Sigmoid colon (tissue), 7 donors: Measurements from ENCODE around the gene TULP3. TPM values are rescaled to one million over a fixed set of nuclear protein-coding genes. Genes with fewer than 3 reads are reported as not detected.
A peak's percentile ranks its signal among the peaks of the same experiment; 100 is the strongest.

Experiments
- DNase-seq: peaks from one replicate; pipeline ENCODE4 v3.0.0-alpha.2; 2019
- H3K27ac ChIP-seq, 4 donors: fragments of 200-600 bp; sonication (generic); one replicate each; pipeline ENCODE4 v1.5.1; 2016 to 2019; ENCODE audit warnings: mild to moderate bottlenecking in 1 of 4
- H3K27me3 ChIP-seq, 3 donors: fragments of 200-600 bp; sonication (generic); one replicate each; pipeline ENCODE4 v1.5.1; 2019; ENCODE audit warnings: mild to moderate bottlenecking in 1 of 3
- H3K36me3 ChIP-seq, 4 donors: fragments of 200-600 bp; sonication (generic); one replicate each; pipeline ENCODE4 v1.5.1; 2016 to 2019
- H3K4me1 ChIP-seq, 4 donors: fragments of 200-600 bp; sonication (generic); one replicate each; pipeline ENCODE4 v1.5.1; 2017 to 2019
- H3K4me3 ChIP-seq, 4 donors: fragments of 200-600 bp; sonication (generic); one replicate each; pipeline ENCODE4 v1.5.1; 2017 to 2019; ENCODE audit warnings: mild to moderate bottlenecking in 2 of 4, moderate library complexity in 1 of 4
- H3K9me3 ChIP-seq, 4 donors: fragments of 200-600 bp in 3 of 4; sonication (generic) in 3 of 4; one replicate each; pipeline versions ENCODE4 v1.5.1 to v1.6.1; 2013 to 2019
- CTCF ChIP-seq, 4 experiments: fragments of 450-650 bp in 3 of 4; fragments of 200-600 bp in 1 of 4; IDR thresholded peaks; one replicate each; pipeline ENCODE4 v1.5.1; 2016 to 2019; ENCODE audit warnings: antibody characterized with exemption in 4 of 4, mild to moderate bottlenecking in 3 of 4, moderate library complexity in 2 of 4
- EP300 ChIP-seq, 4 donors: sonication (generic); formaldehyde crosslinking; IDR thresholded peaks; one replicate each; pipeline ENCODE4 v1.6.1; 2017; ENCODE audit warnings: antibody characterized with exemption in 4 of 4
- POLR2A ChIP-seq, 2 donors: fragments of 450-650 bp; IDR thresholded peaks; one replicate each; pipeline ENCODE4 v1.6.1; 2016; ENCODE audit warnings: antibody characterized with exemption in 2 of 2, mild to moderate bottlenecking in 2 of 2, moderate library complexity in 2 of 2
- POLR2AphosphoS5 ChIP-seq, 4 donors: sonication (generic); formaldehyde crosslinking; IDR thresholded peaks; one replicate each; pipeline ENCODE4 v1.6.1; 2017; ENCODE audit warnings: antibody characterized with exemption in 4 of 4
- WGBS, 2 donors: extraction: QIAGEN DNeasy Blood & Tissue Kit; methylation state at CpG; one replicate each; pipeline ENCODE4 v1.1.7; 2013; 5-methylcytosine and 5-hydroxymethylcytosine counted together
- intact Hi-C: fragments of 100-400 bp; cut with DNase I; formaldehyde crosslinking; loops from one replicate; pipeline ENCODE4 v1.15.1; 2023
- polyA plus RNA-seq, 3 donors: library from polyadenylated mRNA; stranded (reverse); fragments of 200-250 nt; gene quantifications; one replicate each; pipeline ENCODE4 v1.2.3, GENCODE V29; 2013
- total RNA-seq, 4 donors: library from RNA; depleted of rRNA; stranded (reverse); fragments of >200 nt; gene quantifications; one replicate each; pipeline ENCODE4 v1.1.0, GENCODE V29; 2016
- donor health status: healthy with polysubstance abuse.
- donor health status: Bipolar disorder and iron deficiency.
- donor health status: healthy.

Gene TULP3
- total and polyA plus RNA-seq, 7 donors = 3.0 to 32.1 (median 17.8) TPM

GRCh38 chr12:2895051-2895451 lies 4.4 kb downstream of the TULP3 start:
- no peak overlapping the region for H3K4me3 ChIP-seq
- WGBS, 2 donors = 86 to 89% methylated on average over 2 of the region's 2 CpGs
- TF ChIP-seq POLR2A (IDR thresholded peaks at IDR 0.05) (no peak), POLR2AphosphoS5 (IDR thresholded peaks at IDR 0.05) (no peak), EP300 (IDR thresholded peaks at IDR 0.05) (no peak), CTCF (IDR thresholded peaks at IDR 0.05) (no peak)
- no peaks in the 10 kb centered on the region for H3K27me3 ChIP-seq
- H3K9me3 ChIP-seq = no peaks in the 10 kb centered on the region
- H3K4me1 ChIP-seq = peaks cover 0 to 57% (median 48%) of the 10 kb centered on the region in 4 donors
- intact Hi-C loops = no loop called here
- H3K36me3 ChIP-seq = no peaks in the 10 kb centered on the region
- H3K27ac ChIP-seq = peak overlapping the region; percentile 1 to 100 (median 61)
- DNase-seq = peak; percentile 28

GRCh38 chr12:2895511-2895910 lies 4.8 kb downstream of the TULP3 start:
- no peaks in the 10 kb centered on the region for H3K27me3 ChIP-seq
- H3K9me3 ChIP-seq = no peaks in the 10 kb centered on the region
- intact Hi-C loops = no loop called here
- H3K4me3 ChIP-seq = no peak overlapping the region
- TF ChIP-seq POLR2A (IDR thresholded peaks at IDR 0.05) = no peak
- TF ChIP-seq POLR2AphosphoS5 (IDR thresholded peaks at IDR 0.05) = no peak
- TF ChIP-seq EP300 (IDR thresholded peaks at IDR 0.05) = no peak
- no peak for TF ChIP-seq CTCF (IDR thresholded peaks at IDR 0.05)
- WGBS, 2 donors = 79 to 87% methylated on average over 2 of the region's 2 CpGs
- H3K36me3 ChIP-seq = no peaks in the 10 kb centered on the region
- no peak for DNase-seq
- peak overlapping the region in 2 of 4 donors; percentile 93 to 100 for H3K27ac ChIP-seq
- peaks cover 0 to 54% (median 46%) of the 10 kb centered on the region in 4 donors for H3K4me1 ChIP-seq

GRCh38 chr12:2897418-2897817 lies 6.7 kb downstream of the TULP3 start:
- Histone ChIP-seq H3K4me3 (no peak overlapping the region), H3K27ac (no peak overlapping the region), H3K9me3 (no peaks in the 10 kb centered on the region), H3K27me3 (no peaks in the 10 kb centered on the region), H3K36me3 (no peaks in the 10 kb centered on the region), H3K4me1 (peaks cover 0 to 57% (median 43%) of the 10 kb centered on the region in 4 donors)
- intact Hi-C loops = no loop called here
- peak; percentile 11 for DNase-seq
- TF ChIP-seq POLR2A (IDR thresholded peaks at IDR 0.05) (no peak), POLR2AphosphoS5 (IDR thresholded peaks at IDR 0.05) (no peak), CTCF (IDR thresholded peaks at IDR 0.05) (no peak), EP300 (IDR thresholded peaks at IDR 0.05) (no peak)
- WGBS, 2 donors = 96% methylated on average over 5 of the region's 5 CpGs

GRCh38 chr12:2900642-2901041 lies 10.0 kb downstream of the TULP3 start:
- no peak for DNase-seq
- intact Hi-C loops = no loop called here
- Histone ChIP-seq H3K27me3 (no peaks in the 10 kb centered on the region), H3K9me3 (no peaks in the 10 kb centered on the region), H3K4me3 (no peak overlapping the region), H3K36me3 (no peaks in the 10 kb centered on the region), H3K27ac (no peak overlapping the region), H3K4me1 (peaks cover 0 to 30% (median 23%) of the 10 kb centered on the region in 4 donors)
- no peak for TF ChIP-seq CTCF (IDR thresholded peaks at IDR 0.05)
- TF ChIP-seq POLR2AphosphoS5 (IDR thresholded peaks at IDR 0.05) = no peak
- TF ChIP-seq POLR2A (IDR thresholded peaks at IDR 0.05) = no peak
- no peak for TF ChIP-seq EP300 (IDR thresholded peaks at IDR 0.05)
- 93 to 96% methylated on average over 8 of the region's 8 CpGs for WGBS, 2 donors

GRCh38 chr12:2902272-2902880 lies 11.7 kb downstream of the TULP3 start:
- intact Hi-C loops = no loop called here
- peak; percentile 72 for DNase-seq
- peak overlapping the region in 1 of 4 donors; percentile 31 for H3K27ac ChIP-seq

More at GRCh38 chr12:2902272-2902880, 11.7 kb downstream of the TULP3 start:
- no peaks in the 10 kb centered on the region for H3K27me3 ChIP-seq
- WGBS, 2 donors = 56 to 61% methylated on average over 4 of the region's 4 CpGs
- H3K4me1 ChIP-seq = peaks cover 0 to 16% (median 11%) of the 10 kb centered on the region in 4 donors
- no peaks in the 10 kb centered on the region for H3K9me3 ChIP-seq
- no peaks in the 10 kb centered on the region for H3K36me3 ChIP-seq
- H3K4me3 ChIP-seq = no peak overlapping the region
- TF ChIP-seq EP300 (IDR thresholded peaks at IDR 0.05) (no peak), POLR2AphosphoS5 (IDR thresholded peaks at IDR 0.05) (peak in 2 of 4 donors; percentile 44 to 60)
